HG03095 (cell line): ENCODE data around the gene NKX3-2.

Experiments
- ATAC-seq: cut with Tn5 transposase; IDR thresholded peaks from one replicate; pipeline ENCODE4 v1.9.1; 2021; ENCODE audit warnings: moderate library complexity; ENCODE audit not compliant: unreplicated experiment

NKX3-2 gene

GRCh38 chr4:13546142-13546940, 2.0 kb upstream of the NKX3-2 start:
- no peak for ATAC-seq

GRCh38 chr4:13545394-13545808, 1.1 kb upstream of the NKX3-2 start:
- ATAC-seq = no peak

GRCh38 chr4:13544606-13545393, 492 bp upstream of the NKX3-2 start:
- ATAC-seq = peak; percentile 54

GRCh38 chr4:13543032-13543838, 1.1 kb downstream of the NKX3-2 start:
- ATAC-seq = no peak

- ATAC-seq = no peak
Measured at GRCh38 chr4:13542577-13543031, 1.7 kb downstream of the NKX3-2 start.

GRCh38 chr4:13541720-13542576, 2.4 kb downstream of the NKX3-2 start:
- peak; percentile 41 for ATAC-seq

- ATAC-seq = no peak
Measured at GRCh38 chr4:13541176-13541604, 3.1 kb downstream of the NKX3-2 start.

GRCh38 chr4:13540446-13541175, 3.7 kb downstream of the NKX3-2 start:
- no peak for ATAC-seq

- no peak for ATAC-seq
Measured at GRCh38 chr4:13539619-13540445, 4.5 kb downstream of the NKX3-2 start.

- ATAC-seq = no peak
Measured at GRCh38 chr4:13539047-13539618, 5.2 kb downstream of the NKX3-2 start.

GRCh38 chr4:13538427-13538973, 5.8 kb downstream of the NKX3-2 start:
- ATAC-seq = no peak

- no peak for ATAC-seq
Measured at GRCh38 chr4:13537832-13538177, 6.5 kb downstream of the NKX3-2 start.

GRCh38 chr4:13537011-13537831, 7.1 kb downstream of the NKX3-2 start:
- ATAC-seq = no peak

GRCh38 chr4:13536607-13537006, 7.7 kb downstream of the NKX3-2 start:
- ATAC-seq = no peak

- no peak for ATAC-seq
Measured at GRCh38 chr4:13535708-13536361, 8.5 kb downstream of the NKX3-2 start.

- no peak for ATAC-seq
Measured at GRCh38 chr4:13535118-13535517, 9.2 kb downstream of the NKX3-2 start.
